ENCODE results near the gene KATNAL1.
"Not testable (repeated sequence)": the region's sequence is repeated elsewhere in the genome, so short reads cannot be mapped to it uniquely, and the experiment has no call there.

GRCh38 chr13:30174250-30174649 is 133.1 kb downstream of the KATNAL1 start:
- TF ChIP-seq POLR2A, CTCF (IDR thresholded peaks at IDR 0.05): not testable (repeated sequence)
